HG03442 (cell line): Measurements from ENCODE around the gene CDC42BPG.
"Not testable (repeated sequence)": the region's sequence is repeated elsewhere in the genome, so short reads cannot be mapped to it uniquely, and the experiment has no call there.

Experiments used
- ATAC-seq: cut with Tn5 transposase; IDR thresholded peaks from one replicate; pipeline ENCODE4 v1.9.1; 2021; ENCODE audit warnings: mild to moderate bottlenecking, moderate library complexity; ENCODE audit not compliant: unreplicated experiment

Gene CDC42BPG

GRCh38 chr11:64852804-64853509 is 8.5 kb upstream of the CDC42BPG start:
- ATAC-seq: no peak

GRCh38 chr11:64851831-64852351 is 7.4 kb upstream of the CDC42BPG start:
- no peak for ATAC-seq

GRCh38 chr11:64850979-64851567 is 6.6 kb upstream of the CDC42BPG start:
- peak; percentile 53 for ATAC-seq

GRCh38 chr11:64849598-64850356 is 5.3 kb upstream of the CDC42BPG start:
- no peak for ATAC-seq

- no peak for ATAC-seq
Measured at GRCh38 chr11:64848826-64849597, 4.6 kb upstream of the CDC42BPG start.

GRCh38 chr11:64848214-64848825 is 3.9 kb upstream of the CDC42BPG start:
- no peak for ATAC-seq

- peak; percentile 23 for ATAC-seq
Measured at GRCh38 chr11:64846998-64847666, 2.7 kb upstream of the CDC42BPG start.

GRCh38 chr11:64845776-64846129 is 1.3 kb upstream of the CDC42BPG start:
- not testable (repeated sequence) for ATAC-seq

GRCh38 chr11:64845129-64845775 is 799 bp upstream of the CDC42BPG start:
- ATAC-seq: no peak

GRCh38 chr11:64843686-64844329 is 645 bp downstream of the CDC42BPG start:
- ATAC-seq: no peak

GRCh38 chr11:64842851-64843685 is 1.4 kb downstream of the CDC42BPG start:
- ATAC-seq: no peak

GRCh38 chr11:64842366-64842759 is 2.1 kb downstream of the CDC42BPG start:
- no peak for ATAC-seq

GRCh38 chr11:64841592-64842365 is 2.7 kb downstream of the CDC42BPG start:
- ATAC-seq: no peak

- no peak for ATAC-seq
Measured at GRCh38 chr11:64839887-64840782, 4.3 kb downstream of the CDC42BPG start.

GRCh38 chr11:64839335-64839734 is 5.1 kb downstream of the CDC42BPG start:
- ATAC-seq: no peak

GRCh38 chr11:64838600-64839334 is 5.7 kb downstream of the CDC42BPG start:
- ATAC-seq: no peak
